GM06990 (cell line): Measurements from ENCODE around the gene SOD1.

Experiments used
- DNase-seq: peaks from one replicate; pipeline ENCODE4 v3.0.0-alpha.2; 2011; ENCODE audit not compliant: insufficient read length; ENCODE audit errors: extremely low read depth
- H3K27me3 ChIP-seq: replicated peaks from 2 replicates; pipeline ENCODE4 v1.6.0; 2011; ENCODE audit warnings: low read length; ENCODE audit not compliant: control insufficient read depth, insufficient read depth
- H3K36me3 ChIP-seq: 2 replicates; pipeline ENCODE4 v1.5.1; 2011; ENCODE audit warnings: low read length; ENCODE audit not compliant: control insufficient read depth, insufficient read depth
- H3K4me3 ChIP-seq: replicated peaks from 2 replicates; pipeline ENCODE4 v1.5.1; 2011; ENCODE audit warnings: low read depth, mild to moderate bottlenecking, control low read depth, low read length
- CTCF ChIP-seq: IDR thresholded peaks from 2 replicates; pipeline ENCODE4 v1.5.1; 2011; ENCODE audit warnings: low read length, control low read depth, mild to moderate bottlenecking, inconsistent platforms; ENCODE audit not compliant: insufficient read depth, poor library complexity, severe bottlenecking

The SOD1 gene

GRCh38 chr21:31700040-31700439, 40.5 kb downstream of the SOD1 start:
- Histone ChIP-seq H3K4me3 (no peak overlapping the region), H3K27me3 (no peaks in the 10 kb centered on the region), H3K36me3 (peaks cover 8% of the 10 kb centered on the region)
- no peak for TF ChIP-seq CTCF
- no peak for DNase-seq

GRCh38 chr21:31706562-31706961, 47.1 kb downstream of the SOD1 start:
- no peaks in the 10 kb centered on the region for H3K27me3 ChIP-seq
- H3K4me3 ChIP-seq, result no peak overlapping the region
- no peak for TF ChIP-seq CTCF
- DNase-seq, result no peak
- peaks cover 2% of the 10 kb centered on the region; the same call in 1 of the 2 replicates for H3K36me3 ChIP-seq

GRCh38 chr21:31707499-31707898, 48.0 kb downstream of the SOD1 start:
- Histone ChIP-seq H3K27me3 (no peaks in the 10 kb centered on the region), H3K36me3 (no peaks in the 10 kb centered on the region; the same call in none of the 2 replicates), H3K4me3 (no peak overlapping the region)
- no peak for DNase-seq
- TF ChIP-seq CTCF, result no peak

GRCh38 chr21:31708541-31708940, 49.0 kb downstream of the SOD1 start:
- DNase-seq, result no peak
- no peak overlapping the region for H3K4me3 ChIP-seq
- TF ChIP-seq CTCF, result no peak
- H3K36me3 ChIP-seq, result no peaks in the 10 kb centered on the region; the same call in none of the 2 replicates
- H3K27me3 ChIP-seq, result no peaks in the 10 kb centered on the region

GRCh38 chr21:31710586-31710985, 51.1 kb downstream of the SOD1 start:
- Histone ChIP-seq H3K4me3 (no peak overlapping the region), H3K36me3 (no peaks in the 10 kb centered on the region; the same call in none of the 2 replicates), H3K27me3 (no peaks in the 10 kb centered on the region)
- no peak for TF ChIP-seq CTCF
- DNase-seq, result no peak

- no peak for DNase-seq
- Histone ChIP-seq H3K27me3 (no peaks in the 10 kb centered on the region), H3K4me3 (no peak overlapping the region), H3K36me3 (no peaks in the 10 kb centered on the region; the same call in none of the 2 replicates)
- no peak for TF ChIP-seq CTCF
Measured at GRCh38 chr21:31711326-31711725, 51.8 kb downstream of the SOD1 start.
